OCI-LY3 (cell line): ENCODE measurements around the gene FHOD3.
A peak's percentile ranks its signal among the peaks of the same experiment; 100 is the strongest.

Experiments
- H2AFZ ChIP-seq: fragments of 200-600, 300-600 bp; shearing (Covaris generic); 2 replicates; pipeline ENCODE4 v1.6.0; 2014; ENCODE audit warnings: antibody characterized with exemption, low read depth, low read length
- H3K27ac ChIP-seq: fragments of 200-600, 300-600 bp; sonication (generic); 2 replicates; pipeline ENCODE4 v1.5.1; 2014; ENCODE audit warnings: mild to moderate bottlenecking, low read length, moderate library complexity, mixed read lengths
- H3K27me3 ChIP-seq: fragments of 200-600, 300-600 bp; sonication (generic); 2 replicates; pipeline ENCODE4 v1.6.1; 2014; ENCODE audit warnings: low read depth, low read length, mixed read lengths
- H3K36me3 ChIP-seq: fragments of 200-600, 300-600 bp; sonication (generic); replicated peaks from 2 replicates; pipeline ENCODE3; 2014; ENCODE audit warnings: low read depth, low read length, mixed read lengths
- H3K4me1 ChIP-seq: fragments of 300-600, 200-600 bp; sonication (generic); 2 replicates; pipeline ENCODE4 v1.6.1; 2014; ENCODE audit warnings: low read length, mixed read lengths
- H3K4me2 ChIP-seq: fragments of 200-600, 300-600 bp; sonication (generic); 2 replicates; pipeline ENCODE4 v1.6.1; 2014; ENCODE audit warnings: low read length, mixed read lengths
- H3K4me3 ChIP-seq: fragments of 300-600, 200-600 bp; sonication (generic); 2 replicates; pipeline ENCODE4 v1.5.1; 2014; ENCODE audit warnings: antibody characterized with exemption, mild to moderate bottlenecking, low read length, moderate library complexity
- H3K79me2 ChIP-seq: fragments of 300-600, 200-600 bp; shearing (Covaris generic); 2 replicates; pipeline ENCODE4 v1.6.1; 2014; ENCODE audit warnings: mild to moderate bottlenecking, low read length, mixed read lengths
- H3K9ac ChIP-seq: fragments of 300-600, 200-600 bp; shearing (Covaris generic); 2 replicates; pipeline ENCODE4 v1.6.0; 2014; ENCODE audit warnings: mild to moderate bottlenecking, low read length, moderate library complexity
- H3K9me3 ChIP-seq: fragments of 200-600, 300-600 bp; shearing (Covaris generic); 2 replicates; pipeline ENCODE4 v1.6.1; 2014; ENCODE audit warnings: low read length, mixed read lengths; ENCODE audit not compliant: insufficient read depth
- H4K20me1 ChIP-seq: fragments of 200-600, 300-600 bp; sonication (generic); 2 replicates; pipeline ENCODE4 v1.6.1; 2016; ENCODE audit warnings: low read length, mixed read lengths; ENCODE audit not compliant: insufficient read depth
- EZH2phosphoT487 ChIP-seq: fragments of 200-600 bp; shearing (Covaris generic); IDR thresholded peaks from 2 replicates; pipeline ENCODE4 v1.6.1; 2018; ENCODE audit warnings: antibody characterized with exemption, mixed run types, low read depth
- TF ChIP-seq, protein P1 (sequence below): fragments of 200-600, 300-600 bp; sonication (generic); IDR thresholded peaks from 2 replicates; pipeline ENCODE4 v1.5.1; 2014; ENCODE audit warnings: antibody characterized with exemption, low read length, low read depth

The FHOD3 gene

DNA sequence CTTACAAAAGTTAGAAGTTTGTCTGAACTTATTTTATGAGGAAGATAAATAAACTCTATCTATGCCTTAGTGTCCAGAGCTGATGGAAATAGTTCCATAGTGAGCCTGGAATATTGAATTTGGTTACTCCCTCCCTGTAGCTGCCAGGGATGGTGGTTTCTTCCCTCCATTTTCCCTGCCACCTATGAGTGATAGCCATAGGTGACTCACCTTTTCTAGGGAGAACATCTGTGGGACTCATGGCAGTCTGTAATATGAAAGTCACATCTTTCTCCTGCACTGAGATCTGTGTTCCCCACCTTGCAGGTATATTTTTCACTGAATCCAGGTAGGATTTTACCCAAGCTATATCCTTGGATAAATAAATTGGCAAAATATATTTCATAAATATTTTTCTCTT lies 382.5 kb downstream of the FHOD3 start:
- Histone ChIP-seq H3K4me3 (no peak overlapping the region), H3K4me2 (no peak overlapping the region), H3K79me2 (no peaks in the 10 kb centered on the region), H3K27me3 (no peaks in the 10 kb centered on the region), H2AFZ (no peak overlapping the region), H3K36me3 (no peaks in the 10 kb centered on the region), H4K20me1 (no peaks in the 10 kb centered on the region), H3K9me3 (no peaks in the 10 kb centered on the region), H3K27ac (no peak overlapping the region), H3K9ac (no peak overlapping the region), H3K4me1 (no peaks in the 10 kb centered on the region)
- TF ChIP-seq, protein P1, sequence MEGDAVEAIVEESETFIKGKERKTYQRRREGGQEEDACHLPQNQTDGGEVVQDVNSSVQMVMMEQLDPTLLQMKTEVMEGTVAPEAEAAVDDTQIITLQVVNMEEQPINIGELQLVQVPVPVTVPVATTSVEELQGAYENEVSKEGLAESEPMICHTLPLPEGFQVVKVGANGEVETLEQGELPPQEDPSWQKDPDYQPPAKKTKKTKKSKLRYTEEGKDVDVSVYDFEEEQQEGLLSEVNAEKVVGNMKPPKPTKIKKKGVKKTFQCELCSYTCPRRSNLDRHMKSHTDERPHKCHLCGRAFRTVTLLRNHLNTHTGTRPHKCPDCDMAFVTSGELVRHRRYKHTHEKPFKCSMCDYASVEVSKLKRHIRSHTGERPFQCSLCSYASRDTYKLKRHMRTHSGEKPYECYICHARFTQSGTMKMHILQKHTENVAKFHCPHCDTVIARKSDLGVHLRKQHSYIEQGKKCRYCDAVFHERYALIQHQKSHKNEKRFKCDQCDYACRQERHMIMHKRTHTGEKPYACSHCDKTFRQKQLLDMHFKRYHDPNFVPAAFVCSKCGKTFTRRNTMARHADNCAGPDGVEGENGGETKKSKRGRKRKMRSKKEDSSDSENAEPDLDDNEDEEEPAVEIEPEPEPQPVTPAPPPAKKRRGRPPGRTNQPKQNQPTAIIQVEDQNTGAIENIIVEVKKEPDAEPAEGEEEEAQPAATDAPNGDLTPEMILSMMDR, result no peak
- TF ChIP-seq EZH2phosphoT487, result no peak

- Histone ChIP-seq H3K79me2 (no peaks in the 10 kb centered on the region), H3K9ac (no peak overlapping the region), H3K27ac (no peak overlapping the region), H3K9me3 (no peaks in the 10 kb centered on the region), H2AFZ (no peak overlapping the region), H4K20me1 (no peaks in the 10 kb centered on the region), H3K4me2 (no peak overlapping the region), H3K36me3 (no peaks in the 10 kb centered on the region), H3K4me3 (no peak overlapping the region), H3K27me3 (no peaks in the 10 kb centered on the region; the same call in 1 of the 2 replicates), H3K4me1 (no peaks in the 10 kb centered on the region)
- no peak for TF ChIP-seq EZH2phosphoT487
- TF ChIP-seq, protein P1, result no peak
Observed at GRCh38 chr18:36685580-36685979, 388.1 kb downstream of the FHOD3 start.

DNA sequence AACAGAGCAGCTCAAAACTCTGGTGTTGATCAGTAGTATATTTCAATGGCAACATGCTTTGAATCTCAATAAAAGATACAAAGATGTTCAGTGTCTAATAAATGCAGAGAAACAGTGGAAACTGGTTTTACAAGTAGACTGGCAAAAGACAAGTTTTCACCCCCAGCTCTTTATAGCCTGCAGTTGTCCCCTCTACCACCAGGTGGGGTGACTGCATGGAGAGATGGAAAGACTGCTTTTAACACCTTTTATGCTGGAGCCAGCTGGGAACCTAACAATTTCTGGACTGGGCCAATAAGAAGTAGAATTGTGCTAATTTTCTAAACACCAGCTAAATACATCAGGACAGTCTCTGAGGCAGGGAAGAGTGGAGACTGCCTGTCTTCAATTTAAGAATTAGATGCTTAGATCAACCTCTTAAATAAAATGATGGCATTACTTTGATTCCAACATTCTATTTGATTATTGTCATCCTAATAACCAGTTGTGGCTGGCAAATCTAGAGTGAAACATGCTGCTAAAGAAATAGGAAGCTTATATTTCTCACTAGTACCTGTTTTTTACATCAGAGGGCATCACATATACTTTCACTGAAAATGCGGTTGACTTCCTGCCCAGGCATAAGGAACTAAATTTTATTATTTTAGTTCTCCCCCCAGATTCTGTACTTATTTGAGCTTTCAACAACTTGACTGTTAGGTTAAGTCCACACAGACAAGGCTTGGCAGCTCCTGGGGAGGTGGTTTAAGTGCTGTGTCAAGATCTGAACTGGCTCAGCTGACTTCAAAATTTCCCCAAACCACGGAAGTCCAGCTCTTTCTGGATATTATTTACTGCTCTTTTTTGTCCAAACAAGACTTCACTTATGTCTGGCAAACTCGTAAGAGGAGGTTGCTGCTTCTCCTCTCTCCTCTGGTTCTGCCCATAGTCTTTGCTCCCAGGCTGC lies 390.8 kb downstream of the FHOD3 start:
- Histone ChIP-seq H3K27ac (no peak overlapping the region), H2AFZ (no peak overlapping the region), H3K9me3 (no peaks in the 10 kb centered on the region), H3K36me3 (no peaks in the 10 kb centered on the region), H3K4me2 (no peak overlapping the region), H3K9ac (no peak overlapping the region), H3K4me1 (no peaks in the 10 kb centered on the region), H4K20me1 (no peaks in the 10 kb centered on the region), H3K4me3 (no peak overlapping the region), H3K79me2 (no peaks in the 10 kb centered on the region), H3K27me3 (peaks cover 3% of the 10 kb centered on the region; the same call in 1 of the 2 replicates)
- TF ChIP-seq, protein P1, result peak; percentile 85
- TF ChIP-seq EZH2phosphoT487, result no peak

GRCh38 chr18:36692371-36692770 lies 394.9 kb downstream of the FHOD3 start:
- Histone ChIP-seq H4K20me1 (no peaks in the 10 kb centered on the region), H3K4me3 (no peak overlapping the region), H3K27ac (no peak overlapping the region), H3K36me3 (no peaks in the 10 kb centered on the region), H2AFZ (no peak overlapping the region), H3K9ac (no peak overlapping the region), H3K79me2 (no peaks in the 10 kb centered on the region), H3K27me3 (peaks cover 3% of the 10 kb centered on the region; the same call in 1 of the 2 replicates), H3K4me2 (no peak overlapping the region), H3K9me3 (no peaks in the 10 kb centered on the region), H3K4me1 (no peaks in the 10 kb centered on the region)
- no peak for TF ChIP-seq EZH2phosphoT487
- TF ChIP-seq, protein P1, result no peak
